Measurements from ENCODE around the gene CASP12.

CASP12 gene

DNA sequence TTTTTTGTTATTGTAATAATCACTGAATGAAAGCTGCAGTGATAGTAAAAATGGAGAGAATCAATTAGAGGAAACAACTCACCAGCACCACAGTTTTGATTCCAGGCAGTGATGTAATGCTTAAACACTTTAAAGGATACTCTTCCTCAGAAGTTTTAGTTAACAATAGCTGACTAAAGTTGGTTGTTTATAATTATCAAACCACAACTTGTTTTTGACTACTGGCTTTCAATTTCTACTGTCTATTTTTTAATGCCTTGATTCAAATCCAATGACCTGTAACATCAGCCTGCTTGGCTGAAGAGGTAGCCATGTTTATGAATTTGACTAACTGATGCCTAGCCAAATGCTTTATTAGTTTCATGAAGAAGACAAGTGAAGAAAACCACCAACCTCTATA is 18.2 kb upstream of the CASP12 start:
- Histone ChIP-seq H4K8ac (ENCODE audit: low read depth, low read length) (no peak overlapping the region), H2BK5ac (ENCODE audit: low read length) (no peak overlapping the region), H3K18ac (ENCODE audit: low read length) (no peak overlapping the region), H3K4me2 (ENCODE audit: low read length) (no peak overlapping the region), H3K79me1 (ENCODE audit: low read length) (no peaks in the 10 kb centered on the region), H3K9ac (ENCODE audit: low read length) (no peak overlapping the region), H2AK5ac (ENCODE audit: low read length) (no peak overlapping the region), H3K36me3 (ENCODE audit: control insufficient read depth, insufficient read depth, low read length) (no peaks in the 10 kb centered on the region), H3K27me3 (ENCODE audit: insufficient read depth, low read length, poor library complexity) (no peaks in the 10 kb centered on the region), H3K4me1 (ENCODE audit: control insufficient read depth, low read depth, low read length) (no peaks in the 10 kb centered on the region), H4K5ac (ENCODE audit: low read length) (no peak overlapping the region), H2BK120ac (ENCODE audit: low read depth, low read length) (no peak overlapping the region), H3K27ac (ENCODE audit: low read depth, low read length) (no peak overlapping the region), H3K23ac (ENCODE audit: low read length) (no peak overlapping the region), H2BK15ac (replicated peaks; ENCODE audit: low read depth) (no peak overlapping the region), H3K56ac (ENCODE audit: low read length) (no peak overlapping the region), H3K4me3 (ENCODE audit: low read length) (no peak overlapping the region), H3K79me2 (ENCODE audit: control insufficient read depth, insufficient read depth, low read length) (no peaks in the 10 kb centered on the region), H3K4ac (ENCODE audit: low read depth, low read length) (no peak overlapping the region)
- DNase-seq = no peak

DNA sequence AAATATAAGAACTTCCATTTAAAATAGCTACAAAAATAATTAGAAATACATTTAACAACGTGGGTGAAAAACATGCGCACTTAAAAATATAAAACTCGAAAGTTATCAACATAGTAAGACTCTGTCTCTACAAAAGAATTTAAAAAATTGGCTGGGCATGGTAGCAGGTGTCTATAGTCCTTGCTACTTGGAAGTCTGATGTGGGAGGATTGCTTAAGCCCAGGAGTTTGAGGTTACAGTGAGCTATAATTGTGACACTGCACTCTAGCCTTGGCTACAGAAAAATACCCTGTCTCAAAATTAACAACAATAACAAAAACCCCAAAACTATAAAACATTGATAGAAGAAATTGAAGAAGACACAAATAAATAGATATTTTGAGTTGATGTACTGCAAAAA is 13.8 kb upstream of the CASP12 start:
- Histone ChIP-seq H4K5ac (ENCODE audit: low read length) (no peak overlapping the region), H3K27me3 (ENCODE audit: insufficient read depth, low read length, poor library complexity) (no peaks in the 10 kb centered on the region), H3K4me1 (ENCODE audit: control insufficient read depth, low read depth, low read length) (no peaks in the 10 kb centered on the region), H2AK5ac (ENCODE audit: low read length) (no peak overlapping the region), H2BK5ac (ENCODE audit: low read length) (no peak overlapping the region), H3K56ac (ENCODE audit: low read length) (no peak overlapping the region), H2BK15ac (replicated peaks; ENCODE audit: low read depth) (no peak overlapping the region), H3K4me3 (ENCODE audit: low read length) (no peak overlapping the region), H2BK120ac (ENCODE audit: low read depth, low read length) (no peak overlapping the region), H3K4me2 (ENCODE audit: low read length) (no peak overlapping the region), H3K36me3 (ENCODE audit: control insufficient read depth, insufficient read depth, low read length) (no peaks in the 10 kb centered on the region), H3K18ac (ENCODE audit: low read length) (no peak overlapping the region), H3K4ac (ENCODE audit: low read depth, low read length) (no peak overlapping the region), H3K79me2 (ENCODE audit: control insufficient read depth, insufficient read depth, low read length) (no peaks in the 10 kb centered on the region), H4K8ac (ENCODE audit: low read depth, low read length) (no peak overlapping the region), H3K27ac (ENCODE audit: low read depth, low read length) (no peak overlapping the region), H3K79me1 (ENCODE audit: low read length) (no peaks in the 10 kb centered on the region), H3K9ac (ENCODE audit: low read length) (no peak overlapping the region), H3K23ac (ENCODE audit: low read length) (no peak overlapping the region)
- DNase-seq = no peak
- WGBS (ENCODE audit: extremely low coverage, insufficient coverage, low lambda C conversion rate) = no CpG with 5 or more reads among the region's 3 CpGs

DNA sequence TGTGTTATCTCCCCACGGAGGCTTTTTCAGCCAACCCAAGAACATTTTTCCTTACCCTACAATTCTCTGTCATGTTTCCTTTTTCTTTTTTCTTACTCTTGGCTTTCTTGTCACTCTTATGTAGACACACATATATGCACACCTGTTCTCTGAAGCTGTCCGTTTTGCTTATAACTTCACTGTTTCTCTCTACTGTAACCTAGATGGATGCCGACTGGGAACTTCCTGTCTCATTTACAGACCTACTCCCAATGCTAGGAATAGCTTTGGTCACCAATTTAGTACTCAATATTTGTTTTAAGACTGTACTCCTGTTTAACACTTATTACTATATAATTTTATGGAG is 9.9 kb upstream of the CASP12 start:
- Histone ChIP-seq H3K79me2 (ENCODE audit: control insufficient read depth, insufficient read depth, low read length) (no peaks in the 10 kb centered on the region), H3K4me1 (ENCODE audit: control insufficient read depth, low read depth, low read length) (no peaks in the 10 kb centered on the region), H3K56ac (ENCODE audit: low read length) (no peak overlapping the region), H4K8ac (ENCODE audit: low read depth, low read length) (no peak overlapping the region), H2BK15ac (replicated peaks; ENCODE audit: low read depth) (no peak overlapping the region), H3K27ac (ENCODE audit: low read depth, low read length) (no peak overlapping the region), H3K4me3 (ENCODE audit: low read length) (no peak overlapping the region), H4K5ac (ENCODE audit: low read length) (no peak overlapping the region), H3K27me3 (ENCODE audit: insufficient read depth, low read length, poor library complexity) (no peaks in the 10 kb centered on the region), H2BK5ac (ENCODE audit: low read length) (no peak overlapping the region), H3K9ac (ENCODE audit: low read length) (no peak overlapping the region), H2AK5ac (ENCODE audit: low read length) (no peak overlapping the region), H3K18ac (ENCODE audit: low read length) (no peak overlapping the region), H3K36me3 (ENCODE audit: control insufficient read depth, insufficient read depth, low read length) (no peaks in the 10 kb centered on the region), H3K23ac (ENCODE audit: low read length) (no peak overlapping the region), H3K79me1 (ENCODE audit: low read length) (no peaks in the 10 kb centered on the region), H3K4me2 (ENCODE audit: low read length) (no peak overlapping the region), H3K4ac (ENCODE audit: low read depth, low read length) (no peak overlapping the region), H2BK120ac (ENCODE audit: low read depth, low read length) (no peak overlapping the region)
- DNase-seq = no peak
- WGBS (ENCODE audit: extremely low coverage, insufficient coverage, low lambda C conversion rate) = no CpG with 5 or more reads among the region's 3 CpGs

DNA sequence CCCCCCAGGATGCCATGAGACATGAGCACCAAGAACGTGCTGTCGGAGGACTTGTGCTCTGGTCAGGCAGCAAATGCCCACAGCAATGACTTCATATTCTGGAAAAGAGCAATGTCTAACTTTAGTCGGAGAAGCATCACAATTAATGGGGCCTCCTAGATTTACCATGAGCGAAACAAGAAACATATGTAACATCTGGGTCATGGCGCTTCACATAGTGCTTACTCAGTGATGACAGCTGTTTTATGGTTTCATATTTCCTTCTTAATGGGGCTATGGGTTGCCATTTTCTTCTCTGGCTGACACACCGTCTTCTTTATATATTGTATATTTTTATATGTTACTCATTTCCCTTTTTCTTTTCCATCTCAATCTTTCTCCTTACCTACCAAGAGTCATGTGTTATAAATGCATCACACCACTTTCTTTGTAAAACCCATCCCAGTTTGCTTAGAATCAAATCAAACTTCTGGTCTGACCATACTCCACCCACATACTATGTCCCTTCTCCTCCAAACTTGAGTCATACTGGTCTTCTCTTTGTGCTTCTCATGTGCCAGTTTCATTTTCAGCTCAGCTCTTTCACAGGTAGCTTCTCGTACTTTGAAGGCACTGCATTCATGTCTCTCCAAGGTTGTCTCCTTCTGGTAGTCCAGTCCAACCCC is 9.4 kb upstream of the CASP12 start:
- Histone ChIP-seq H2AK5ac (ENCODE audit: low read length) (no peak overlapping the region), H3K56ac (ENCODE audit: low read length) (no peak overlapping the region), H3K36me3 (ENCODE audit: control insufficient read depth, insufficient read depth, low read length) (no peaks in the 10 kb centered on the region), H3K79me1 (ENCODE audit: low read length) (no peaks in the 10 kb centered on the region), H3K79me2 (ENCODE audit: control insufficient read depth, insufficient read depth, low read length) (no peaks in the 10 kb centered on the region), H3K27ac (ENCODE audit: low read depth, low read length) (no peak overlapping the region), H3K23ac (ENCODE audit: low read length) (no peak overlapping the region), H2BK15ac (replicated peaks; ENCODE audit: low read depth) (no peak overlapping the region), H3K4me2 (ENCODE audit: low read length) (no peak overlapping the region), H4K8ac (ENCODE audit: low read depth, low read length) (no peak overlapping the region), H3K4me3 (ENCODE audit: low read length) (no peak overlapping the region), H3K27me3 (ENCODE audit: insufficient read depth, low read length, poor library complexity) (no peaks in the 10 kb centered on the region), H3K9ac (ENCODE audit: low read length) (no peak overlapping the region), H2BK5ac (ENCODE audit: low read length) (no peak overlapping the region), H3K4ac (ENCODE audit: low read depth, low read length) (no peak overlapping the region), H3K4me1 (ENCODE audit: control insufficient read depth, low read depth, low read length) (no peaks in the 10 kb centered on the region), H4K5ac (ENCODE audit: low read length) (no peak overlapping the region), H2BK120ac (ENCODE audit: low read depth, low read length) (no peak overlapping the region), H3K18ac (ENCODE audit: low read length) (no peak overlapping the region)
- no peak for DNase-seq
- WGBS (ENCODE audit: extremely low coverage, insufficient coverage, low lambda C conversion rate) = no CpG with 5 or more reads among the region's 7 CpGs

DNA sequence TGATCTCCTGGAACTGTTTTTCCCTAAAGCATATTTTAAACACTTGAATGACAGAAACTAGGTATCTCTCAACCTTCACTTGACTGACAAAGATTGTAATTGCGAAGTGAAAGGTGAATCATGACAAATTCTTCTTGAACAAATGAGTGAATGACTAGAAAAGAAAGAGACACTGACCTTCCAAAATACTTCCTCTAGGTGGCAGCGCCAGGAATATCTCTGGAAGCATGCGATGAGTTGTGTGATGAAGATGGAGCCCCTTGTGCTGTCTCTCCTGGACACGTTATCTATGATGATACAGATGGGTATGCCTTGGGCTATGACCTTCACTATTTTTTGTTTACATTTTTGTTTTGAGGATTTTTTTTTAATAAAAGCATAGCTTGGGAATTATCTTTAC is 7.0 kb upstream of the CASP12 start:
- Histone ChIP-seq H3K27me3 (ENCODE audit: insufficient read depth, low read length, poor library complexity) (no peaks in the 10 kb centered on the region), H2BK5ac (ENCODE audit: low read length) (no peak overlapping the region), H2AK5ac (ENCODE audit: low read length) (no peak overlapping the region), H3K4me1 (ENCODE audit: control insufficient read depth, low read depth, low read length) (no peaks in the 10 kb centered on the region), H3K79me1 (ENCODE audit: low read length) (no peaks in the 10 kb centered on the region), H2BK15ac (replicated peaks; ENCODE audit: low read depth) (no peak overlapping the region), H3K56ac (ENCODE audit: low read length) (no peak overlapping the region), H4K8ac (ENCODE audit: low read depth, low read length) (no peak overlapping the region), H3K4me2 (ENCODE audit: low read length) (no peak overlapping the region), H3K18ac (ENCODE audit: low read length) (no peak overlapping the region), H3K4me3 (ENCODE audit: low read length) (no peak overlapping the region), H3K23ac (ENCODE audit: low read length) (no peak overlapping the region), H2BK120ac (ENCODE audit: low read depth, low read length) (no peak overlapping the region), H3K79me2 (ENCODE audit: control insufficient read depth, insufficient read depth, low read length) (no peaks in the 10 kb centered on the region), H3K4ac (ENCODE audit: low read depth, low read length) (no peak overlapping the region), H4K5ac (ENCODE audit: low read length) (no peak overlapping the region), H3K27ac (ENCODE audit: low read depth, low read length) (no peak overlapping the region), H3K9ac (ENCODE audit: low read length) (no peak overlapping the region), H3K36me3 (ENCODE audit: control insufficient read depth, insufficient read depth, low read length) (no peaks in the 10 kb centered on the region)
- WGBS (ENCODE audit: extremely low coverage, insufficient coverage, low lambda C conversion rate) = no CpG with 5 or more reads among the region's 4 CpGs
- DNase-seq = peak; percentile 32

DNA sequence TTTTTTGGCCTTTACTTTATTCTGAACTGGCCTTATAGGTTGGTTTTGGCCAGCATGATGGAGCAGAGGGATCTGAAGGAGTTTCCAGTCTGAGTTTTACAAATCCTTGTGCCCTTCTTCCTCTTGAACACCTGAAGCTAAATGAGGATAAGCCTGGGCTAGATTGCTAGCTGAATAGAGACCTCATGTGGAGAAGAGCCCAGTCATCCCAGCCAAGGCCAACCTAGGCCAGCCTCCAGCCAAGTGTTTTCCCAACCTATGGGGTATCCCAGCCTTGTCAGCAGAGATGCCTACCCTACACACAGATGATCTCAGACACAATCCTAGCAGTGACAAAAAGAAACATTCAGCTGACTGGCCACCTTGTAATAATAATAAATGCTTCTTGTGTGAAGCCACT is 966 bp upstream of the CASP12 start:
- Histone ChIP-seq H3K56ac (ENCODE audit: low read length) (no peak overlapping the region), H2BK120ac (ENCODE audit: low read depth, low read length) (no peak overlapping the region), H4K8ac (ENCODE audit: low read depth, low read length) (no peak overlapping the region), H3K18ac (ENCODE audit: low read length) (no peak overlapping the region), H4K5ac (ENCODE audit: low read length) (no peak overlapping the region), H2AK5ac (ENCODE audit: low read length) (no peak overlapping the region), H3K79me1 (ENCODE audit: low read length) (no peaks in the 10 kb centered on the region), H3K4ac (ENCODE audit: low read depth, low read length) (no peak overlapping the region), H3K27me3 (ENCODE audit: insufficient read depth, low read length, poor library complexity) (no peaks in the 10 kb centered on the region), H3K4me2 (ENCODE audit: low read length) (no peak overlapping the region), H3K79me2 (ENCODE audit: control insufficient read depth, insufficient read depth, low read length) (no peaks in the 10 kb centered on the region), H2BK5ac (ENCODE audit: low read length) (no peak overlapping the region), H3K36me3 (ENCODE audit: control insufficient read depth, insufficient read depth, low read length) (no peaks in the 10 kb centered on the region), H3K4me3 (ENCODE audit: low read length) (no peak overlapping the region), H3K9ac (ENCODE audit: low read length) (no peak overlapping the region), H3K27ac (ENCODE audit: low read depth, low read length) (no peak overlapping the region), H2BK15ac (replicated peaks; ENCODE audit: low read depth) (no peak overlapping the region), H3K4me1 (ENCODE audit: control insufficient read depth, low read depth, low read length) (no peaks in the 10 kb centered on the region), H3K23ac (ENCODE audit: low read length) (no peak overlapping the region)
- DNase-seq = peak; percentile 14
